ENCODE measurements around the gene EIF3B. TPM values are rescaled to one million over a fixed set of nuclear protein-coding genes. Genes with fewer than 3 reads are reported as not detected.

EIF3B gene
- total RNA-seq, 1 donor from 2014 or later: 136 TPM

GRCh38 chr7:2399848-2400587 lies 45.4 kb downstream of the EIF3B start:
- no peaks in the 10 kb centered on the region for H3K27me3 Mint-ChIP-seq (ENCODE audit: unreplicated experiment)
- no peak overlapping the region for H3K27ac Mint-ChIP-seq (ENCODE audit: unreplicated experiment)
- H3K9me3 Mint-ChIP-seq (ENCODE audit: unreplicated experiment): peaks cover 7% of the 10 kb centered on the region
- H3K4me3 Mint-ChIP-seq (ENCODE audit: unreplicated experiment): no peak overlapping the region
- no peak for DNase-seq
- TF ChIP-seq CTCF (IDR thresholded peaks at IDR 0.05; ENCODE audit: partially characterized antibody, unreplicated experiment): no peak
- peaks cover 7% of the 10 kb centered on the region for H3K4me1 Mint-ChIP-seq (ENCODE audit: low read depth, unreplicated experiment)
- peaks cover 5% of the 10 kb centered on the region for H3K36me3 Mint-ChIP-seq (ENCODE audit: unreplicated experiment)

- Mint-ChIP-seq H3K4me3 (ENCODE audit: unreplicated experiment) (peak overlapping the region; percentile 84), H3K36me3 (ENCODE audit: unreplicated experiment) (no peaks in the 10 kb centered on the region), H3K9me3 (ENCODE audit: unreplicated experiment) (peaks cover 9% of the 10 kb centered on the region), H3K4me1 (ENCODE audit: low read depth, unreplicated experiment) (peaks cover 23% of the 10 kb centered on the region), H3K27ac (ENCODE audit: unreplicated experiment) (peak overlapping the region; percentile 64), H3K27me3 (ENCODE audit: unreplicated experiment) (peaks cover 6% of the 10 kb centered on the region)
- no peak for DNase-seq
- TF ChIP-seq CTCF (IDR thresholded peaks at IDR 0.05; ENCODE audit: partially characterized antibody, unreplicated experiment): no peak
Measured at GRCh38 chr7:2402687-2403013, 48.0 kb downstream of the EIF3B start.

DNA sequence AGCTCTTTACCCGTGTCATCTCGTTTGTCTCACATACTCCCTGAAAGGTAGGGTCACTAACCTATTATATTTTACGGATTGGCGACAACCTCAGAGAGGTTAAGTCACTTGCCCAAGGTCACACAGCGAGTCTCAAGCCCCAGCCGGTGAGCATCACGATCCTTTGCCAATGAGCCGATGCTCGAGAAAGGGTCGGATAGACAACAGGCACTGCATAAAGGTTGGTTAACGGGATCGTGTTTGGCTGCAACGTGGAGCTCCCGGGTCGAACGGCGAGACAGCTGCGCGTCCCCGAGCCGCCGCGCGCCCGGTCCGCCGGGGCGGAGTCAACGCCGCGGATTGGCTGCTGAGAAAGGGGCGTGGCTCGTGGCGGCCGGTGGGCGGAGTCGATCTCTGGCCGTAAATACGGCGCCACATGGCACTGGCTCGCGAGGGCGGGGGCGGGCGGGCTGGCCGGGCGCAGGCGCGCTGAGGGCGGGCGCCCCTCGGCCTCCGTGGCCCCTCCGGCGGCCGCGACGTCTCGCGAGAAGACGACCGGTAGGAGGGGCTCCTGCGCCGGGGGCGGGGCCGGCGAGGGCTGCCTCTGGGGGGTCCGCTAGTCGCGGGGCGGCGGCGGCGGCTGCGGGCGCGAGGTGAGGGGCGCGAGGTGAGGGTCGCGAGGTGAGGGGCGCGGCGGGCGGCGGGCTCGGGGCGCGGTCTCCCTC lies 48.5 kb downstream of the EIF3B start, which contains the start of gene CHST12:
TSS of gene CHST12 (plus strand) at position 598 of the 704 bp plus-strand sequence. CDS start 29,029 bp downstream, outside the sequence.
- Mint-ChIP-seq H3K4me3 (ENCODE audit: unreplicated experiment) (peak within 1 kb of the TSS; percentile 86), H3K36me3 (ENCODE audit: unreplicated experiment) (no peaks in the 10 kb centered on the region), H3K9me3 (ENCODE audit: unreplicated experiment) (peaks cover 8% of the 10 kb centered on the region), H3K27me3 (ENCODE audit: unreplicated experiment) (peaks cover 6% of the 10 kb centered on the region), H3K4me1 (ENCODE audit: low read depth, unreplicated experiment) (peaks cover 23% of the 10 kb centered on the region), H3K27ac (ENCODE audit: unreplicated experiment) (peak within 1 kb of the TSS; percentile 64)
- DNase-seq: peak; percentile 96
- TF ChIP-seq CTCF (IDR thresholded peaks at IDR 0.05; ENCODE audit: partially characterized antibody, unreplicated experiment): no peak

DNA sequence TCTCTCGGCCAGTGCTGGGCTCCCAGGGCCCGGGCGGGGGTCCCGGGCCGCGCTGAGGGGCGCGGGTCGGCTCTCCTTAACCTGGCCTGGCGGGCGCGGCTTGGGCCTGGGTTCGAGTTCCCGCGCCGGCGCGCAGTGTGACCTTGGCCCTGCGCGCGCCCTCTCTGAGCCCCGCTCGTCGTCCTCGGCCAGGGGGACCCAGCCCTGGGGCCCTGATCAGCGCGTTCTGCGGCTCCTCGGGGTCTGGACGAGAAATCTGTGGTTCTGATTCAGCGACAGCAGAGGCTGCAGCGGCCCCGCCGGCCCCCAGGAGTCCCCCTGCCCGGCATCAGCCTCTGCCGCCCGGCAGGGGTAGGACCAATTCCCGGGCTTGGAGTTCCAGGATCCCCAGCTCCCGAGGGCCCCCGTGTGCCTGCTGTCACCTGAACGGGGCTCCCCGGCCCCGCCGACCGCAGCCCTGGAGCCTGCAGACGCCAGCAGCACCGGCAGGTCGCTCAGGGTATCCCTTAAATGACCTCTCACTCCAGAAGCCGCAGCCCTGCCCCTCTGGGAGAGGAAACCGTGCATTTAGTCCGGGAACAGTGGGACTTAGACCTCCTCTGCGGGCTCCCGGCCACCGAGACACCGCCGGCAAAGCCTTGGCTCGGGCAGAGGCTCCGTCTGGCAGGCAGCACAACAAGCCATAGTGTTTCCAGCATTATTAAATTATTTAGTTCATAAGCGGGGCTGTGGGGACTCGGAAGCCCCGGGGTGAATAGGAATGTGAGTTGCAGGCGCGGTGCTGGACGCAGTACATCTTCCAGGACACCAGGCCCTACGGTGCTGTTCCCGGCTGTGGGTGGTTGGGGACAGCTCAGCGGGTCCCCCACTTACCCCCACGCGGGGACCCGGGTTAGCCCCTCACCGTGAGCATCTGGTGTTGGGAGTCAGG lies 49.4 kb downstream of the EIF3B start:
- peaks cover 31% of the 10 kb centered on the region for H3K4me1 Mint-ChIP-seq (ENCODE audit: low read depth, unreplicated experiment)
- H3K9me3 Mint-ChIP-seq (ENCODE audit: unreplicated experiment): peaks cover 8% of the 10 kb centered on the region
- peak; percentile 16 for TF ChIP-seq CTCF (IDR thresholded peaks at IDR 0.05; ENCODE audit: partially characterized antibody, unreplicated experiment)
- H3K27ac Mint-ChIP-seq (ENCODE audit: unreplicated experiment): no peak overlapping the region
- H3K36me3 Mint-ChIP-seq (ENCODE audit: unreplicated experiment): no peaks in the 10 kb centered on the region
- peak; percentile 60 for DNase-seq
- H3K4me3 Mint-ChIP-seq (ENCODE audit: unreplicated experiment): peak overlapping the region; percentile 86
- H3K27me3 Mint-ChIP-seq (ENCODE audit: unreplicated experiment): peaks cover 6% of the 10 kb centered on the region

All from glutamatergic neuron (in vitro differentiated cells).